GM12865 (cell line): ENCODE measurements around the gene TRIM65.
"Not testable (repeated sequence)": the region's sequence is repeated elsewhere in the genome, so short reads cannot be mapped to it uniquely, and the experiment has no call there.

Experiments used
- DNase-seq: peaks from one replicate; pipeline ENCODE4 v3.0.0; 2010; ENCODE audit warnings: low read depth
- H3K4me3 ChIP-seq: 2 replicates; pipeline ENCODE4 v1.5.1; 2011; ENCODE audit warnings: mild to moderate bottlenecking, low read depth, low read length, control low read depth
- CTCF ChIP-seq: IDR thresholded peaks from 2 replicates; pipeline ENCODE4 v1.5.1; 2011; ENCODE audit warnings: low read length, control low read depth, low read depth, inconsistent platforms; ENCODE audit not compliant: insufficient read depth; ENCODE audit errors: missing control alignments

Gene TRIM65

GRCh38 chr17:75875182-75875939, 21.4 kb downstream of the TRIM65 start:
- H3K4me3 ChIP-seq: no peak overlapping the region
- TF ChIP-seq CTCF: no peak
- no peak for DNase-seq

- no peak for TF ChIP-seq CTCF
- DNase-seq: no peak
- no peak overlapping the region for H3K4me3 ChIP-seq
These were observed 22.2 kb downstream of the TRIM65 start for GRCh38 chr17:75874323-75875181.

- H3K4me3 ChIP-seq: no peak overlapping the region
- DNase-seq: no peak
- no peak for TF ChIP-seq CTCF
These were observed 23.0 kb downstream of the TRIM65 start for GRCh38 chr17:75873587-75874322.

- TF ChIP-seq CTCF: no peak
- no peak overlapping the region for H3K4me3 ChIP-seq
- no peak for DNase-seq
These were observed 24.1 kb downstream of the TRIM65 start for GRCh38 chr17:75872434-75873351.

GRCh38 chr17:75870228-75870627, 26.5 kb downstream of the TRIM65 start:
- DNase-seq, H3K4me3 ChIP-seq: not testable (repeated sequence)

- TF ChIP-seq CTCF: no peak
- H3K4me3 ChIP-seq: no peak overlapping the region
- DNase-seq: no peak
These were observed 27.2 kb downstream of the TRIM65 start for GRCh38 chr17:75869282-75870141.

- not testable (repeated sequence) for DNase-seq, H3K4me3 ChIP-seq
These were observed 27.9 kb downstream of the TRIM65 start for GRCh38 chr17:75868730-75869281.

GRCh38 chr17:75865404-75866188, 31.2 kb downstream of the TRIM65 start:
- not testable (repeated sequence) for H3K4me3 ChIP-seq, DNase-seq

- not testable (repeated sequence) for DNase-seq, H3K4me3 ChIP-seq
These were observed 31.9 kb downstream of the TRIM65 start for GRCh38 chr17:75864887-75865286.
